Tibial artery (tissue), 4 donors: Measurements from ENCODE around the gene PTH2.

Experiments
- DNase-seq, 2 donors: peaks; one replicate each; pipeline ENCODE4 v3.0.0-alpha.2; 2019
- H3K27ac ChIP-seq, 2 donors: fragments of 200-600 bp; sonication (generic) in 1 of 2; 1 replicate in 1 of 2; 2 replicates in 1 of 2; pipeline ENCODE4 v1.5.1; 2018 to 2019; ENCODE audit warnings: mild to moderate bottlenecking in 1 of 2
- H3K27me3 ChIP-seq, 2 donors: fragments of 200-600 bp; sonication (generic) in 1 of 2; one replicate each; pipeline versions ENCODE4 v1.5.1 to v1.6.0; 2016 to 2019
- H3K36me3 ChIP-seq, 3 donors: fragments of 200-600 bp; sonication (generic) in 2 of 3; one replicate each; pipeline ENCODE4 v1.5.1; 2016 to 2019; ENCODE audit warnings: mild to moderate bottlenecking in 2 of 3
- H3K4me1 ChIP-seq, 4 donors: fragments of 200-600 bp; sonication (generic) in 2 of 4; 1 replicate in 3 of 4; 2 replicates in 1 of 4; pipeline ENCODE4 v1.5.1; 2016 to 2019
- H3K4me3 ChIP-seq, 2 donors: fragments of 200-600 bp; sonication (generic) in 1 of 2; 1 replicate in 1 of 2; 2 replicates in 1 of 2; pipeline ENCODE4 v1.5.1; 2018 to 2019; ENCODE audit warnings: mild to moderate bottlenecking in 2 of 2
- H3K9me3 ChIP-seq, 3 donors: fragments of 200-600 bp; sonication (generic) in 1 of 3; one replicate each; pipeline ENCODE4 v1.5.1; 2016 to 2019
- intact Hi-C: fragments of 100-400 bp; cut with DNase I; formaldehyde crosslinking; loops from one replicate; pipeline ENCODE4 v1.15.0; 2023; ENCODE audit warnings: low total_unique reads
- TF ChIP-seq, protein P1 (sequence below), 2 experiments: fragments of 200-600 bp in 1 of 2; fragments of 450-650 bp in 1 of 2; IDR thresholded peaks; one replicate each; pipeline ENCODE4 v1.5.1; 2017 to 2019; ENCODE audit warnings: antibody characterized with exemption in 2 of 2, mild to moderate bottlenecking in 1 of 2, moderate library complexity in 1 of 2

PTH2 gene

DNA sequence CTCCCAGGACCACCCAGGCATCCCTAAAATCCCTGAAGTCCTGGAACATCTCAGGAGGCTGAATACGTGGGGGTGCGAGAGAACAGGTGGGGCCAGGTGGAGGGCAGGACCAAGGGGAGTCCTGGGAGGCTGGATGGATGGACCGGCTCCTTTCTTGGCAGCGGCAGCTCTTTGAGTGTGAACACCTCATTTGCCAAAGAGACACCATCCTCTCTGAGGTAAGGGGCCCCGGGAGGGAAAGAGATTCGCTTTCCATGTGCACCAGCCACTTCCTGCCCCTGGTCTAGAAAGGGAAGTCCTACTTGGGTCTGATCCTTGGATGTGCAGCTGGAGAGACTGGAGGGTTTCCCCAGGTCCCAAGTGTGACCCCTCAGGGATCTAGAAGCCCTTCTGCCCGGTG lies 16.2 kb downstream of the PTH2 start:
- DNase-seq, result no peak
- H3K4me1 ChIP-seq, result no peaks in the 10 kb centered on the region

DNA sequence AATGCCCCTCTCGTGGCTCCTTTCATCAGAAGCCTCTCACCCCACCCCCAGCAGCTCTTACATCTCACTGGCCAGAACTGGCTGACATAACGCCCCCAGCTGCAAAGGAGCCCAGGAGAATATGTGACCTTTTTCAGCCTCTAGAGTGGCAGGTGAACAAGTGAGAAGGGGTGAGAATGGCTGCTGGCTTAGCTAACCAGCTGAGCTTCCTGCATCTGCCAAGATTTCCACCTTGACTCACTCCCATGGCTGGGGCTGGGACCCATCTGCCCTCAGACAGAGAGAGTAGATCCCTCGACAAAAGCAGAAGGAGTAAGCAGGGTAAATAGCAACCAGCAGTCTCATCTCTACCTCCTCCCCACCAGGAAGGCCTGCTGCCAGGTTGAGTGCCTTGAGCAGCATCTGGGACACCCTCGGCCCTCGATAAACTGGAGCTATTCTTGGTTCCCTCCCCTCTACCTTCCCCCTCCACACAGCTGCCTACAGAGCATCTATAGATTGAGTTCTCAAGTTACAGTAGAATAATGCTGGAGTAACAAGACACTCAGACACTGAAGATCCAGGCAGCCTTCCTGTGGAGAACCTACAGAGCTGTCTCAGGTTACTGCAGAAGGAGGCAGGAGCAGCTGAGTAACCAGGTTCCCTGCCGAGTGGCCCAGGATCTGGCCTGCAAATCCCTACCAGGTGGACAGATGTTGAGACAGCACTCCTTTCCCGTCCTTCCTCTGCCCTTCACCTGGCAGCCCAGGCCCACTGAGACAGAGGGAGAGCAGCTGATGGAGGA lies 19.6 kb downstream of the PTH2 start:
- Histone ChIP-seq H3K36me3 (no peaks in the 10 kb centered on the region), H3K27ac (no peak overlapping the region), H3K9me3 (no peaks in the 10 kb centered on the region), H3K4me3 (no peak overlapping the region), H3K27me3 (peaks cover 0 to 17% of the 10 kb centered on the region in 2 donors), H3K4me1 (no peaks in the 10 kb centered on the region)
- intact Hi-C loops, result no loop called here
- no peak for DNase-seq
- TF ChIP-seq, protein P1, sequence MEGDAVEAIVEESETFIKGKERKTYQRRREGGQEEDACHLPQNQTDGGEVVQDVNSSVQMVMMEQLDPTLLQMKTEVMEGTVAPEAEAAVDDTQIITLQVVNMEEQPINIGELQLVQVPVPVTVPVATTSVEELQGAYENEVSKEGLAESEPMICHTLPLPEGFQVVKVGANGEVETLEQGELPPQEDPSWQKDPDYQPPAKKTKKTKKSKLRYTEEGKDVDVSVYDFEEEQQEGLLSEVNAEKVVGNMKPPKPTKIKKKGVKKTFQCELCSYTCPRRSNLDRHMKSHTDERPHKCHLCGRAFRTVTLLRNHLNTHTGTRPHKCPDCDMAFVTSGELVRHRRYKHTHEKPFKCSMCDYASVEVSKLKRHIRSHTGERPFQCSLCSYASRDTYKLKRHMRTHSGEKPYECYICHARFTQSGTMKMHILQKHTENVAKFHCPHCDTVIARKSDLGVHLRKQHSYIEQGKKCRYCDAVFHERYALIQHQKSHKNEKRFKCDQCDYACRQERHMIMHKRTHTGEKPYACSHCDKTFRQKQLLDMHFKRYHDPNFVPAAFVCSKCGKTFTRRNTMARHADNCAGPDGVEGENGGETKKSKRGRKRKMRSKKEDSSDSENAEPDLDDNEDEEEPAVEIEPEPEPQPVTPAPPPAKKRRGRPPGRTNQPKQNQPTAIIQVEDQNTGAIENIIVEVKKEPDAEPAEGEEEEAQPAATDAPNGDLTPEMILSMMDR (IDR thresholded peaks at IDR 0.05), result no peak

More for the DNA sequence above, 16.2 kb downstream of the PTH2 start:
- TF ChIP-seq, protein P1 (IDR thresholded peaks at IDR 0.05), result no peak
- intact Hi-C loops, result no loop called here
- Histone ChIP-seq H3K36me3 (no peaks in the 10 kb centered on the region), H3K9me3 (no peaks in the 10 kb centered on the region), H3K4me3 (no peak overlapping the region), H3K27me3 (peaks cover 0 to 20% of the 10 kb centered on the region in 2 donors), H3K27ac (no peak overlapping the region)

DNA sequence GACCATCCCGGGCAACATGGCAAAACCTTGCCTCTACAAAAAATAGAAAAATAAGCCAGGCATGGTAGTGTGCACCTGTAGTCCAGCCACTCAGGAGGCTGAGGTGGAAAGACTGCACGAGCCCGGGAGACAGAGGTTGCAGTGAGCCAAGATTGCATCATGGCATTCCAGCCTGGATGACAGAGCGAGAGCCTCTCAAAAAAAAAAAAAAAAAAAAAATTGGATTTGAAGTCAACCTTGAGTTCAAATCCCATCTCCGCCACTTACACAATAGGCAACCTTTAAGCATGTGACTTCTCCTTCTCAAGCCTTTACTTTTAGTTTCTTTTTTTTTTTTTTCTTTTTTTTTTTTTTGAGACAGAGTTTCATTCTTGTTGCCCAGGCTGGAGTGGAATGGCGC lies 23.2 kb downstream of the PTH2 start:
- H3K27me3 ChIP-seq, result peaks cover 0 to 35% of the 10 kb centered on the region in 2 donors
- H3K9me3 ChIP-seq, result no peaks in the 10 kb centered on the region
- H3K27ac ChIP-seq, result no peak overlapping the region
- intact Hi-C loops, result no loop called here
- no peak overlapping the region for H3K4me3 ChIP-seq
- no peaks in the 10 kb centered on the region for H3K4me1 ChIP-seq
- H3K36me3 ChIP-seq, result no peaks in the 10 kb centered on the region
- DNase-seq, result no peak
- TF ChIP-seq, protein P1 (IDR thresholded peaks at IDR 0.05), result no peak

- no peaks in the 10 kb centered on the region for H3K4me1 ChIP-seq
- DNase-seq, result no peak
- H3K27ac ChIP-seq, result no peak overlapping the region
- peaks cover 0 to 46% of the 10 kb centered on the region in 2 donors for H3K27me3 ChIP-seq
- intact Hi-C loops, result loop anchor here (5.0 kb wide), 1 partner anchor 33 kb away; no protein-coding TSS in a partner anchor
- TF ChIP-seq, protein P1 (IDR thresholded peaks at IDR 0.05), result no peak
- H3K36me3 ChIP-seq, result no peaks in the 10 kb centered on the region
- no peak overlapping the region for H3K4me3 ChIP-seq
- no peaks in the 10 kb centered on the region for H3K9me3 ChIP-seq
Observed at GRCh38 chr19:49398931-49399330, 24.3 kb downstream of the PTH2 start.

- TF ChIP-seq, protein P1 (IDR thresholded peaks at IDR 0.05), result no peak
- DNase-seq, result no peak
- intact Hi-C loops, result loop anchor here (5.0 kb wide), 1 partner anchor 34 kb away; no protein-coding TSS in a partner anchor
- Histone ChIP-seq H3K4me3 (no peak overlapping the region), H3K4me1 (no peaks in the 10 kb centered on the region), H3K36me3 (no peaks in the 10 kb centered on the region), H3K9me3 (no peaks in the 10 kb centered on the region), H3K27ac (no peak overlapping the region), H3K27me3 (peaks cover 0 to 52% of the 10 kb centered on the region in 2 donors)
Observed at GRCh38 chr19:49398001-49398615, 25.1 kb downstream of the PTH2 start.
